LNCAP (cell line): ENCODE results near the gene CDC20.

Experiments
- CTCF ChIP-seq: fragments of 450-650 bp; IDR thresholded peaks from 2 replicates; pipeline ENCODE4 v1.5.1; 2017; ENCODE audit warnings: mild to moderate bottlenecking

The CDC20 gene

GRCh38 chr1:43358746-43359693 is at the start of gene CDC20:
Gene CDC20, plus strand, starts transcription at chr1:43358981. Its CDS starts 235 bp downstream, at chr1:43359216.
- no peak for TF ChIP-seq CTCF

- no peak for TF ChIP-seq CTCF
These were observed 49.3 kb upstream of the CDC20 start for GRCh38 chr1:43309405-43310025.

- TF ChIP-seq CTCF = no peak
These were observed 47.3 kb upstream of the CDC20 start for GRCh38 chr1:43311521-43311920.

- no peak for TF ChIP-seq CTCF
These were observed 46.6 kb upstream of the CDC20 start for GRCh38 chr1:43312212-43312623.

- no peak for TF ChIP-seq CTCF
These were observed 45.9 kb upstream of the CDC20 start for GRCh38 chr1:43312663-43313515.

GRCh38 chr1:43313771-43314170 is 45.0 kb upstream of the CDC20 start:
- TF ChIP-seq CTCF = no peak

GRCh38 chr1:43314233-43314632 is 44.5 kb upstream of the CDC20 start:
- no peak for TF ChIP-seq CTCF
